HG03342 (cell line): ENCODE results near the gene PACRG.

ENCODE experiments used
- ATAC-seq: cut with Tn5 transposase; IDR thresholded peaks from one replicate; pipeline ENCODE4 v1.9.1; 2021; ENCODE audit warnings: mild to moderate bottlenecking, moderate library complexity; ENCODE audit not compliant: unreplicated experiment

Gene PACRG

GRCh38 chr6:163066200-163066599, 338.4 kb downstream of the PACRG start:
- ATAC-seq = no peak

DNA sequence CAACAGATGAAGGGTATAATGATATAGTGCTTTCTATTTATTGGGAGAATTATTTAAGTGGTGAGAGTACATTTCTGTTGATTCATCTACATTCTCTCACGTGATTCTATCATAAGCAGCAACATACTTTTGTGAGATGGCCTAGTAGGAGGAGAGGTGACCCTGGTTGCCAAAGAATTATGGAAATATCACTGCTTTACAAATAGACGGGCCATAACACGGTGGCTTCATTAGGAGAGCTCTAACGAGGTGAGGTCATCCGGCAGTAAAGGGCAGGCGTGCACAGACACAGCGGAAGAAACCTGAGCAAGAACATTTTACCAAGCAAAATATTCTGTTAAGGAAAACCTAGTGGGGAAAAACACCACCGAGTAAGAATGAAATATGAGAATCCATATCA, 349.4 kb downstream of the PACRG start:
- no peak for ATAC-seq

DNA sequence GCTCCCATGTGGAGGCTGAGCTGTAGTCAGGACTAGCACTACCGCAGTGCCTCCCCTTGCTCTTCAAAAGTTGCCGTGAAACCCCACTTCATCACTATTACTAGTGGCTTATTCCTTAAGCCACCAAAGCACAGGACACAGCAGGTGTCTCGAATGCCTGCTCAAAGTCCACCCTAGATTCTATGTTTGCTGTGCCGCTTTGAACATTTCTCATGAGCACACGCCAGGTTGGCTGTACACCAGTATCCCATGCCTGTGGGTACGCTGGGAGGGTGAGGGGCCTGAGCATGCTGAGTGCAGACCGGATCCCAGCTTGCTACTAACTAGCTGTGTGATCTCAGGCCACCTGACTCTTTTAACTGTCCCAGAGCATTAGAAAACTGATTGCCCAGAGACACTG, 350.9 kb downstream of the PACRG start:
- ATAC-seq = no peak

GRCh38 chr6:163080228-163080627, 352.5 kb downstream of the PACRG start:
- no peak for ATAC-seq

DNA sequence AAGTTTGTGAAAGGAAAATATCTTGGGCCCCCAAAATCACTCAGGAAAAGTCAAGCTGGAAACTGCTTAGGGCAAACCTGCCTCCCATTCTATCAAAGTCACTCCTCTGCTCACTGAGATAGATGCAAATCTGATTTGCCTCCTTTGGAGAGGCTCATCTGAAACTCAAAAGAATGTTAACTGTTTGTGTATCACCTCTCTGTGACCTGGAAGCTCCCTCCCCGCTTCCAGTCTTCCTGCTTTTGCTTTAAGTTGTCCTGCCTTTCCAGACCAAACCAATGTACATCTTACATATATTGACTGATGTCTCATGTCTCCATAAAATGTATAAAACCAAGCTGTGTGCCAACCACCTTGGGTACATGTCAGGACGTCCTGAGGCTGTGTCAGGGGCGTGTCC, 355.4 kb downstream of the PACRG start:
- no peak for ATAC-seq

DNA sequence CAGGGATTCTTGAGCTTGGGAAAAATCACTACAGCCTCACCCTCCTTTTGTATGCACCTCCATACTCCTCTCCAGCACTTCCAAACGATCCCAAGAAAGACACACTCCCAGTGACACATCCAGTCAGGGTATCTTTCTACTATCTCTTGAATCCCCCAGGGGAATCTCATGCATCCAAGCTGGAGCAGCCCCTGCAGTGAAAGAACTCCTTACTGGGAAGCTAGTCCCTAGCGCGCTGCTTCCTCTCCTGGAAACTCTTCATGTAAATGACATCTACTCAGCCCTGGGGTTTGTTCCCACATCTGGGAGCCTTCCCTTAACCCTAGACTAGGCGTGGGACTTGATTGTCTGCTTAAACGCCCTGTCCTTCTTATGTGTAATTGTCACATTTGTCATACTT, 357.7 kb downstream of the PACRG start:
- no peak for ATAC-seq

DNA sequence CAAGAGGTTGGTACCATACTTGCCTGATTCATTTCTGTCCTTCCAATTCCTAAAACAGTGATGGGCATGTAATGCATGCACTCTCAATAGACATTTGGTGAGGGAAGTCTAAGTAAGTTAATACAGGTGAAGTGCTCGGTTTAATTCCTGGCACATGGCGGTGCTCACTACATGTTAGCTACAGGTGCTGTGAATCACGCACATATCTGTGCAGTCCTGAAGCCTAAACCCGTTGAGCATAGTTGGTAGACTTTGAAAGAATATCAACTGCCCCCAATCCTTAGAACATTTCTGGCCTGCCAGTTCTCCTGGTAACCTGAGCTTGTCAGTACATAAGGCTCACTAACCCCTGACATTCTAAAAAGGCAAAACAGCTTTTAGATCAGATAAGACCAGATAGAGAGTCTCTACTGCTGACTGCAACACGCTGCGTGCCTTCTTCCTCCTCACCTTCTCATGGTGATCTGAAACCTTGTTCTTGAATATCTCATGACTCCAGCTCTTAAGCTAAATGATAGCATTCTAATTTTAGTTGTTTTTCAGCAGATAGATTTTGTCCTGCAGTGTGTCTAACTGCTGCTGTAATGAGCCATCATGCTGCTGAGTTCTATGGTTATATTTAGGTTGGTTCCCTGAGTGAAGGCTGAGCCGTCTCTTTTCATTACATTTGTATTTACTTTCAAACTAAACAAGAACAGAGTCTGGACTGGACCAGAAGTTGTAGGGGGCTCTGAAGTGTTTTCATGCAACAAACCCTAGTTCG, 358.3 kb downstream of the PACRG start:
- no peak for ATAC-seq

GRCh38 chr6:163086624-163086920, 358.8 kb downstream of the PACRG start:
- ATAC-seq = no peak

GRCh38 chr6:163087981-163088380, 360.2 kb downstream of the PACRG start:
- ATAC-seq = no peak

GRCh38 chr6:163092876-163093275, 365.1 kb downstream of the PACRG start:
- no peak for ATAC-seq

DNA sequence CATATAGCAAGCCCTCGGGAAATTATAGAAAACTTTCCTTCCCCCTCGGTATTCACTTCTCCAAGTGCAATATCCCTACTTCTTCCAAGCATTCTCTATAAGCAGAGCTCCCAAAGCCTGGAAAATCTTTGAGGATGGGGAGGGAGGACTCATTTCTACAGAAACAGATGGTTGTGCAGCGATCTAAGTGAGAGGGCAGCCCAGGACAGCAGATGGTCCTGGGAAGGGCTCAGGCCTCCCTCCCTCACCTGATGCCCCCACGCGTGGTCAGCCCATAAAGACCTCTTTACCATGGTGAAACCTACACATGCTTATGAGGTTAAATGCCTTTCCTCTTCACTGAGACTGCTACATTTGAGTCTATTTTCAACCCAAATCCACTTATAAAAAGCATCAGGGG, 367.1 kb downstream of the PACRG start:
- ATAC-seq = no peak

DNA sequence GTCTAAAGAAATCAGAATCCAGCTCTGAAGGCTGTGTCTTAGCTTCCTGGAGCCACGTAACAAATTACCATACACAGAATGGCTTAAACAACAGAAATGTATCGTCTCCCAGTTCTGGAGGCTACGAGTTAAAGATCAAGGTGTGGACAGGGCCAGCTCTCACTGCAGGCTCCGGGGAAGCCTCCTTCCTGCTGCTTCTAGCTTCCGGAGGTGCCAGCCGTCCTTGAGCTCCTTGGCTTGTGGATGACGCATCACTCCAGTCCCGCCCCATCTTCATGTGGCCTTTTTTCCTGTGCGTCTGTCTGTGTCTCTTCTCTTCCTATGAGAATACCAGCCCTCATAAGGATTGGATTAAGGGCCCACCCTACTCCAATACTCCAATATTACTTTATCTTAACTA, 367.6 kb downstream of the PACRG start:
- ATAC-seq = no peak

- ATAC-seq = no peak
Measured at GRCh38 chr6:163098827-163099479, 371.2 kb downstream of the PACRG start.

GRCh38 chr6:163099621-163100171, 371.9 kb downstream of the PACRG start:
- ATAC-seq = no peak

DNA sequence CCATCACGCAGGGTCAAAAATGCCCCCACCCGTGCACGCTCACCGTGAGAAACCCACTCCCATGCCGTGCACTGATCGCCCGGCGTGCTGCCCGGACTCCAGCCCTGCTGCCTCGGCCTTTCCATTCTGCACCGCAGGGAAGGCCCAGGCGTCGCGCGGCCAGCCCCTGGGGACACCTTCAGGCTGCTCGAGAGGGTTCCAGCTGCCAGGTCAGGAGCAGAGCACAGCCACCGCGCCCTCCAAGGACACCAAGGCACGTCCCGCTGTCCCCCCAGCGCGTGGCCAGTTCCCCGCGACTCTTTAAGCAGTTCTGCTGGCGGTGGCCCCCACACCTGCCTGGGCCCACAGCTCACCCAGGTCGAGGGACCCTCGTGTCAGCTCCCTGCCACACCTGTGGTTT, 372.5 kb downstream of the PACRG start:
- no peak for ATAC-seq

- ATAC-seq = no peak
Measured at GRCh38 chr6:163113358-163113962, 385.7 kb downstream of the PACRG start.

DNA sequence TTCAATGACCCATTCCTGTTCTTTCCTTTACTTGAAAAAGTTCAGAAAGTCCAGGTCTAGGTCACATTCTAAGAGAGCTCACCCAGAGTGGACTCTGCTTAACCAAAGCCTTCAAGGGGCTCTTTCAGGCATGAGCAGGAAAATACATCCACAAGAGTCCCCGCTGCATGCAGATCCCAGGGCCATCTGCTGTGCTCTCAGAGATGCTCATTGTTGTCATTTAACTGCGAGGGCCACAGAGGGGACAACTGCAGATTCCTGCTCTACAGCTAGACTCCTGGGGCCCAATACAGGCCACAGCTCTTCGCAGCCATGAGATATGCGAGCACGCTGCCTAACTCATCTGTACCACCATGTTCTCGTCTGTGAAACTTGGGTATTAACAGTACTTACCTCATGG, 391.2 kb downstream of the PACRG start:
- ATAC-seq = no peak

DNA sequence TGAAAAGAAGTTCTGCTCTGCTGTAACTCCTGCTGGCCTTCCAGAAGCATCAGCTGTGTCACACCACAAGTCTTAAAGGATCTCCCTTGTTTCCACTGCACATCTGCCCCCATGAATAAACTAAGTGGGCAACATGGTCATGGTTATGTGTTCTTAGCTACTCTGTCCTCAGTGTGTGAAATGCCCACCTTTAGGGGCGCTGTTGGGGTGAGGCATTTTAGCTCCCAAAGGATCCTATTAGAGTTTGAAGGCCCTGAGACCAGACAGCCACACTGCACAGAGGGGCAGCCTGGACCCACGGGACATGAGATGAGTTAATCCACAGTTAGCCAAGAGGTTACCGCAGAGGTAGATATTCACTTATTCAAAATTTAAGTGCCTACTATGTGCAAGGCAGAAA, 392.4 kb downstream of the PACRG start:
- ATAC-seq = no peak

DNA sequence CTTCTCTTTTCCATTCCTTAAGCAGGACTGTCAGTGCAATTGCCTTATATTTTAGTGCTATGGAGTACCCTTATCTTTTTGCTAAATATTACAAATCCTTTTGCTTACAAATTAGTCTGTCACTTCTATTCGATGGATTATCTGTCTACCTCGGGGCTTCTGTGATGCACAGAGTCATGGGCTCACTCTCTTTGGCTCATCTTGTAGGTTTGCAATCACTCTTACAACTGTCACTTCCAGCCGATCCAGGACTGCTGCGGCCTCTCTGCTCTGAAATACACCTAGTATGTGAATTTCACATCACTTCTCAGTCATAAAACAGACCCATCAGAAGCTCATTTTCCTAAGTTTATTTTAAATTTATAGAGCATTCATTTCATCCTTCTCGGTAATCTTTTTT, 393.5 kb downstream of the PACRG start:
- ATAC-seq = no peak

DNA sequence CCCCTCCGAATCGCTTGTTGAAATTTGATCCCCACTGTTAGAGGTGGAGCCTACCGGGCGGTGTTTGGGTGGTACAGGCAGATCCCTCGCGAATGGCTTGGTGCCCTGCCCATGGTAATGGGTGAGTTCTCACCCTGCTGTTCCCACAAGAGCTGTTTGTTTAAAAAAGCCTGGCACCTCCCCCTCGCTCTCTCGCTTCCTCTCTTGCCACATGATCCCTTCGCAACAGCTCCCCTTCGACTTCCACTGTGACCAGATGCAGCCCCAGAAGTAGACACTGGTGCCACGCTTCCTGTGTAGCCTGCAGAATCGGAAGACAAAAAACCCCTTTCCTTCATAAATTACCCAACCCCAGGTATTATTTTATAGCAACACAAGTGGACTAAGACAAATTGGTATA, 394.6 kb downstream of the PACRG start:
- ATAC-seq = no peak

DNA sequence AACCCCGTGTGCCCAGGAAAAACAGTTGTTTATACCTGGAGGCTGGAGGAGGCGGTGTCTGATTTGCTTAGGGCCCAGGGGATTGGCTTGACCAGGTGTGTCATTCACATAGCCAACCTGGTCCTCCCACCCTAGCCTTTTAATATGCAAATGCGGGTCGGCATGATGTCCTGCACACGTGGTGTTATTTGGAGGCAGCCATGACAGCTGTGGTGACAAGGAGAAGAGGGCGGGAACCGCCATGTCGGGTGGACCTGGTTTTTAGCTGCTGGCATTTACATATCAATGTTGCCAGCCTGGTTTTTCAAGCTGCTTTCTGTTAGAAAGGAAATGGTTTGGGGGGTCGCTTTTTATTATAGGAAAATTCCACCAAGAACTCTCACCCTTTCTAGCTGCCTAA, 395.3 kb downstream of the PACRG start:
- no peak for ATAC-seq

DNA sequence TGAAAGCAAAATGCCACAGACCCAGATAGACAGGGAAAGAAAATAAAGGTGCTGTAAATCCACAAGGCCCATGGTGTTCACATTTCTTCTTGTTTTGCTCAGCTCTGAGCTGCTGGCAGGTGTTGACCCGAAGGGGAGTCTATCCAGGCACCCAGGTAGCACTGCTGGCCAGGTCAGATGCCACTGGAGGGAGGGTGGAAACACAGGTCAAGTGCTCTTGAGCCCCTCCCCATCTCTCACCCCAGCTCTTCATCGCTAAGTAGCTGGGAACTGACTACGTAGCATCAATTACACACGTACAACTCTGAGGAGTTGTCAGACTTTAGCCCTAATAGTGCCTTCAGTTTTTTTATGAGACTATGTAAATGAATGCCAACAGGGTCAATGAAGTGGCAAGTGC, 399.0 kb downstream of the PACRG start:
- ATAC-seq = no peak
